GM18858 (cell line): ENCODE data around the gene TBX15.
"Not testable (repeated sequence)": the region's sequence is repeated elsewhere in the genome, so short reads cannot be mapped to it uniquely, and the experiment has no call there.

ENCODE experiments used
- ATAC-seq: cut with Tn5 transposase; IDR thresholded peaks from one replicate; pipeline ENCODE4 v1.9.1; 2021; ENCODE audit not compliant: unreplicated experiment

The TBX15 gene

GRCh38 chr1:118928739-118929554, 59.2 kb downstream of the TBX15 start:
- ATAC-seq: no peak

GRCh38 chr1:118927427-118928187, 60.5 kb downstream of the TBX15 start:
- no peak for ATAC-seq

- ATAC-seq: no peak
These were observed 61.9 kb downstream of the TBX15 start for GRCh38 chr1:118926261-118926660.

GRCh38 chr1:118925651-118926050, 62.5 kb downstream of the TBX15 start:
- ATAC-seq: no peak

- no peak for ATAC-seq
These were observed 64.8 kb downstream of the TBX15 start for GRCh38 chr1:118923319-118923718.

GRCh38 chr1:118921994-118922393, 66.1 kb downstream of the TBX15 start:
- no peak for ATAC-seq

GRCh38 chr1:118920124-118920717, 67.9 kb downstream of the TBX15 start:
- no peak for ATAC-seq

- peak; percentile 6 for ATAC-seq
These were observed 69.2 kb downstream of the TBX15 start for GRCh38 chr1:118918940-118919259.

- ATAC-seq: peak; percentile 86
These were observed 69.8 kb downstream of the TBX15 start for GRCh38 chr1:118918230-118918939.

GRCh38 chr1:118916346-118916745, 71.8 kb downstream of the TBX15 start:
- not testable (repeated sequence) for ATAC-seq

- ATAC-seq: peak; percentile 34
These were observed 73.6 kb downstream of the TBX15 start for GRCh38 chr1:118914379-118915161.

GRCh38 chr1:118913818-118914217, 74.3 kb downstream of the TBX15 start:
- no peak for ATAC-seq

- no peak for ATAC-seq
These were observed 75.6 kb downstream of the TBX15 start for GRCh38 chr1:118912574-118912973.

GRCh38 chr1:118911571-118911970, 76.6 kb downstream of the TBX15 start:
- ATAC-seq: no peak

GRCh38 chr1:118907466-118907865, 80.7 kb downstream of the TBX15 start:
- no peak for ATAC-seq

GRCh38 chr1:118905671-118906070, 82.5 kb downstream of the TBX15 start:
- ATAC-seq: no peak

GRCh38 chr1:118905196-118905595, 82.9 kb downstream of the TBX15 start:
- ATAC-seq: no peak

GRCh38 chr1:118902711-118903191, 85.4 kb downstream of the TBX15 start:
- no peak for ATAC-seq

- no peak for ATAC-seq
These were observed 85.8 kb downstream of the TBX15 start for GRCh38 chr1:118902299-118902698.

- no peak for ATAC-seq
These were observed 87.3 kb downstream of the TBX15 start for GRCh38 chr1:118900643-118901440.
